NOMO-1 (cell line): ENCODE results near the gene FRMD3.
A peak's percentile ranks its signal among the peaks of the same experiment; 100 is the strongest.

Experiments used
- DNase-seq, 2 experiments: peaks; one replicate each; lab custom pipeline; 2025; ENCODE audit not compliant: unreplicated experiment in 2 of 2; lab: John Stamatoyannopoulos, UW

The FRMD3 gene

DNA sequence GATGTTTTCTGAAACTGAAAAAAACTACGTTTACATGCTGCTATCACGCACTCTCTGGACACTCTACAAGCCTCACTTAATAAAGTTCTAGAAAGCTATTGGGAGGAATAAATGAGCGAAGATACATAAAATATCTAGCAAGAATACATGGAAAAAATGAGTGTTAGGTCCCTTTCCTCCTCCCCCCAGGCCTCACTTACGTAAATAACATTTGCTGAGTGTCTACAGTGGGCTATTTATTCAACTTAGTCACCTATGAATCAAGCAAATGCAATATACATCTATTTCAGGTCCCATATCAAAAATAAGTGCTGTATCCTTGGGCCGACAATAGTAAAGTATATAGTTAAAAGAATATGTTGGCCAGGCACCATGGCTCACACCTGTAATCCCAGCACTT, 62.5 kb downstream of the FRMD3 start:
- no peak for DNase-seq

GRCh38 chr9:83474631-83475030, 63.6 kb downstream of the FRMD3 start:
- no peak for DNase-seq

- peak in 1 of 2 experiments; percentile 22 for DNase-seq
Measured at GRCh38 chr9:83473488-83473971, 64.7 kb downstream of the FRMD3 start.

GRCh38 chr9:83472764-83473163, 65.4 kb downstream of the FRMD3 start:
- peak in 1 of 2 experiments; percentile 44 for DNase-seq

- no peak for DNase-seq
Measured at GRCh38 chr9:83472221-83472665, 66.0 kb downstream of the FRMD3 start.

GRCh38 chr9:83471241-83471640, 67.0 kb downstream of the FRMD3 start:
- peak; percentile 41 to 71 for DNase-seq

DNA sequence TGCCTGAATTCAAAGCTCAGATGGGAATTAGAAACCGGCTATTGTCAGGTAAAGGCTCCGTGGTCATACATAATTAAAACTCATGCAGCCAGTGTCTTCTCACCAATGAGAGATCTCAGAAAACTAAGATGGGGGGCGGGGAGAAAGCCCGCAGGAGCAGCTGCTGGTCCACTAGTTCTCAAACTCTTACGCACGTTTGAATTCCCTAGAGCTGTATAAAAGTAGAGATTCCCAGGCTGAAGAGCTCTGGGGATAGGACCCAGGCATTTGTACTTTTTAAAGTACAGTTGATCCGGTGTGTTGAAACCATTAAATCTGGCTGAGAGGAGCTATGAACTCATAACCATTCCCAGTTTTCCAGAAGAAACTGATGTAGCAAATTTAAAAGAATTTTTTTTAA, 68.5 kb downstream of the FRMD3 start:
- DNase-seq = no peak

- DNase-seq = no peak
Measured at GRCh38 chr9:83468821-83469220, 69.4 kb downstream of the FRMD3 start.

GRCh38 chr9:83466877-83467276, 71.3 kb downstream of the FRMD3 start:
- DNase-seq = no peak

GRCh38 chr9:83466351-83466750, 71.8 kb downstream of the FRMD3 start:
- no peak for DNase-seq

DNA sequence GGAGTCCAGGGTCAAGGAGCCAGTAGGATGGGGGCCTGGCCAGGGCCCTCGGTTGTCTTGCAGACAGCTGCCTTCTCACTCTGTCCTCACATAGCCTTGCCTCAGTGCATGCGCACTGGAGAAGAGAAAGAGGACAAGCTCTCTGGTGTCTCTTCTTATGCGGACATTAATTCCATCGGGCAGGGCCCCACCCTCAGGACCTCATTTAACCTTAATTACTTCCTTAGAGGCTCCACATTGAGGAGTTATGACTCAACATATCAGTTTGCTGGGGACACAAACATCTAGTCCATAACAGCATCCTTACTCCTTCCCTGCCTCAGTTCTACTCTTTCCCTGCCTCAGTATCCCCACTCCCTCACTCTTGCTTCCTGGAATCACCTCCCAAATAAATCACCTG, 78.4 kb downstream of the FRMD3 start:
- no peak for DNase-seq

GRCh38 chr9:83458530-83458929, 79.7 kb downstream of the FRMD3 start:
- no peak for DNase-seq

DNA sequence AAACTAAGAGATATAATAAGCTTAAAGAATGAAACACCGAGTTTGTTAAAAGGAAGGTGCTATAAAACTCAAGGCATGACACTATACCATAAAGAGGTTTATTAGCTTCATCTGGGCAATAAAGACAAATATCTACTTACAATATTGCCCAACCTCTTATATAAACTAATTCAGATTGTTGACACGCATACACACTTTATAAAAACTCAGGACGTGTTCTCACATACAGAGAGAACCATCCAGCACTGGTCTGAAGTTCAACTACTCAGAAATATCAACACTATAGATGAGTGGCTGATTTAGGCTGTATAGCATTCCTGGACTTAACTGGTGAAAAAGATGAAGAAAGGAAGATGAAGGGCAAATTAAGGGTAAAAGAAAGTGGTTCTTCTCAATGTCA, 81.2 kb downstream of the FRMD3 start:
- no peak for DNase-seq

DNA sequence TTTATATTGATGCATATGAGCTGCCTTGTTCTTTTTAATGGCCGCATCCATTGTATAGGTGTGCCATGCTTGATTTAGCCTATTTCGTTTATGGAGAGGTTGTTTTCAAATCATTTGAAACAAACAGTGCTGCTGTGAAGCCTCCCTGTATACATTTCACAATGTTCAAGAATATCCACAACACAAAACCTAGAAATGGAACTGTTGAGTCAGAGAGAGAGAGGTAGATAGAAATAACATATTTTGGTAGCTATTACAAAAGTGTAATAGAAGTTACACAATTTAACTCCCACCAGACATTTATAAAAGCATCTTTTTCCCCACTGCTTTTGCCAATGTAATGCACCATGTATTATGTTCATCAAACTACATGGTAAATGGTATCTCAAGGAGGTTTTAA, 82.0 kb downstream of the FRMD3 start:
- DNase-seq = no peak

- no peak for DNase-seq
Measured at GRCh38 chr9:83454076-83454475, 84.1 kb downstream of the FRMD3 start.

- no peak for DNase-seq
Measured at GRCh38 chr9:83451308-83451707, 86.9 kb downstream of the FRMD3 start.

DNA sequence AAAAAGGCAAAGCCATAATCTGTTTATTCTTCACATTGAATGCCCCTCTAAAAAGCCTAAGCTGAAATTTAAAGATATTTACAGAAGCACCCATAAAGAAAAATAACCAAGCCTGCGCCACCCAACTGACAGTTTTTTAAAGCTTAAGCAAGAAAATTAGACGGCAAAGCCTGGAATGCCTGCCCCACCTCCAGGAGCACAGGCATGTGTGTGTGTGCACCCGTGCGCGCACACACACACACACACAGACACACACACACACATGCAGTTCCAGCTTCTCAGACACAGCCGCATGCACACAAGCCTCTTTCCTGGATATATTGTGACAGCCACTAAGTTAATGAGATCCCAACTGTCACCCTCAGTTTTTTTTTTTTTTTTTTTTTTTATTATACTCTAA, 88.2 kb downstream of the FRMD3 start:
- no peak for DNase-seq

DNA sequence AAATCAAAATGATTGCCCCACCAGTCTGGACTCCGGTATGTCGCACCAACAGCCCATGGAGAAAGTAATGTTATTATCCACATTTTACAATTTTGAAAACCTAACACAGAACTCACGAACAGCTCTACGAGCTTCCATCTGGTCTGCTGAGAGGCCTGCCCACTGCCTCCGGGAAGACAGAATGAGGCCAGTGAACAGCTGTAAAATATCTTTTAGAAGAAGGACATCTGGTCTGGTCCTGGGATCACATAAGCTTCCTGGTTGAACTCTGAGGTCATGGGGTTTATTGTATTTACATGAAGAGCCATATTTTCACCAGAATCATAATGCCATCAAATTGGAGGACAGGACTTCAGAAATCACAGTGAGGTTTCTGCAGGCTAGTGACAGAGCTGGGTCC, 89.0 kb downstream of the FRMD3 start:
- DNase-seq = no peak

DNA sequence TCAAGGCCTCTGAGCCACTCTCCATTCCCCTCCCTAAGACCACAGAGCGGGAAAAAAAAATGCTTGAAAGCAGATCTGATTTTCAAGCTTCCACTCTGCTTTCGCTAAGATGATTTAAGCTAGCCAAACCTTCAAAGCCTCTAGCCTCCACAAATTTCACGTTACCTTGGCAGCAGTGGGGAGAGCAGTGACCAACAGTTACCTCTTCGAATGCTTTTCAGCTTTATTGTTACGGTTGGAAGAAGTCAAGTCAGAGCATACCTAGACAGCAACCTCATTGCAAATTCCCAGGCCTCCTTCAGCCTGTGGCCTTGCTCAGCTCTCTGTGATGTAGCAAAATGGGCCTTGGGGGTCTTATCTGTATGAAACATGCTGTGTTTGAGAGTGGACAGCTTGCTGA, 89.6 kb downstream of the FRMD3 start:
- no peak for DNase-seq

DNA sequence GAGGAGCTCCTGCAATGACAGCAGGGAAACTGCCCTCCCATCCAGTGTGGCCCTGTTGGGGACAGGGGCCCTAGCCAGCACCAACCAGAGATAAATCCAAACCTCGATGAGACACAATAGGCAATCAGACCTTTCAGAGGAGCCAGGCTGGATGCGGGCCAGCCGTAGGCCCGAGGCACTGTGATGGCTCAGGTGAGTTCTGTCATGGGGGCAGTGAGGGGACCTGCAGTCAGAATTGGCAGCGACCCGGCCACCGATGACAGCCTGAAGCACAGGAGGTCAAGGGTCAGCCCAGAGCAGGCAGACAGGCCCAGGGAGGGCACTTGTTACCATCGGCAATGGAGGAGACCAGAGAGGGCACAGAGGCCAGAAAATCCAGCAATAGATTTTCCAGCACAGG, 90.8 kb downstream of the FRMD3 start:
- no peak for DNase-seq

DNA sequence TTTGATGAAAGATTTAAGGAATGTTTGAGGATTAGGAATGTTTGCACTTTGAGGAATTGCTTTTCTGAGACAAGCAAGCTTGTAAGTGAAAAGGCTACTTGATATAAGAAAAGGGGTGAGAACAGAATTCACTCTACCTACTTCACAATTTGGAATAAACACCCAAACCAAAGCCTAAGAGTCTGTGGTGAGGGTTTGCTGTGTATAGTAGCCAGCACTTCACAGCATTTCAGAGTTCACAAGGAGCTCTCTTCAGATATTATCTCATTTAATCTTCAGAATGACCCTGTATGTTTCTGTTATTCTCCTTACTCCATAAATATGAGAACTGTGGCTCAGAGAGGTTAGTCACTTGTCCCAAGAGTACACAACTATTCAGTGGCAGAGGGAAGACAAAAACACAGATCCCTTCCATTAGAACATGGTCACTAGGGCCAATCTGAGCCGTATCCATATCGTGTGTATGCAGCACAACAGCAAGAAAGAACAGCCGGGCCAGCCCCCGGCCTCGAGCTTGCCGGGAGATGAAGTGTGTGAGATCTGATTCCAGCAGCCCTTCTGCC, 92.4 kb downstream of the FRMD3 start:
- DNase-seq = no peak

GRCh38 chr9:83444110-83444509, 94.1 kb downstream of the FRMD3 start:
- no peak for DNase-seq

DNA sequence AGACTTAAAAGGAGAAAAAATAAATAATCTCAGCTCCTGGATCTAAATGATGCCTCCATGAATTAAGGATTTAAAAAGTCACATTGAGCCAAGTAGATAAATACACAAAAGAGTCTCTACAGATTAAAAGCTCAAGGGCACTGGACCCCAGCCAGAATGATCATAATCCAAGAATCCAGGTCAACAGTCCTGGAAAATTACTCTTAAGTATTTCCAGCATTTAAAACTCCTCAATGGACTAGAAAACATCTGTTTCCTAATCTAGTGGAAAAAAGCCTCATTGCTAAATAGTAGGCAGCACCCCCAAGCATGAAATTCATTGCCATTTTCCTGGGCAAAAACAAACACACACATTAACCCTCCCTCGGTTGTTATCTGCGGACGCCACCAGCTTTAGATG, 96.8 kb downstream of the FRMD3 start:
- no peak for DNase-seq
